GM23248 (cell line): ENCODE data around the gene INTS6L.

Experiments used
- EZH2 ChIP-seq: fragments of 200-600 bp; sonication (generic); IDR thresholded peaks from 2 replicates; pipeline ENCODE4 v1.6.1; 2018; ENCODE audit warnings: antibody characterized with exemption, mild to moderate bottlenecking; ENCODE audit not compliant: insufficient read depth, poor library complexity, severe bottlenecking
- EZH2phosphoT487 ChIP-seq: fragments of 200-600 bp; sonication (generic); IDR thresholded peaks from 2 replicates; pipeline ENCODE4 v1.6.1; 2018; ENCODE audit warnings: antibody characterized with exemption, moderate library complexity, mild to moderate bottlenecking, low read depth; ENCODE audit not compliant: insufficient read depth

- TF ChIP-seq EZH2 (no peak), EZH2phosphoT487 (no peak)
Observed at GRCh38 chrX:135591871-135592270, 71.4 kb downstream of the INTS6L start.
